ENCODE results near the gene TCL1A.

- TF ChIP-seq CTCF (IDR thresholded peaks at IDR 0.05): no peak
- TF ChIP-seq POLR2A (IDR thresholded peaks at IDR 0.05): no peak
Observed at GRCh38 chr14:95666450-95666849, 47.5 kb downstream of the TCL1A start.

Measured in esophagus squamous epithelium (tissue), 4 donors.